A549 treated with Hydrocortisone at 1 μM for 4 hours (cell line): ENCODE results near the gene SRRM1. TPM values are rescaled to one million over a fixed set of nuclear protein-coding genes. Genes with fewer than 3 reads are reported as not detected.

Source experiments
- total RNA-seq: library from RNA; stranded (reverse); fragments of 200-300 nt; extraction: Qiagen RNA extraction; gene quantifications from 5 replicates; pipeline ENCODE4 v1.2.3, GENCODE V29; 2022

Gene SRRM1
- total RNA-seq = 35.2 to 63.0 TPM (median 42.4 TPM) in 5 replicates

DNA sequence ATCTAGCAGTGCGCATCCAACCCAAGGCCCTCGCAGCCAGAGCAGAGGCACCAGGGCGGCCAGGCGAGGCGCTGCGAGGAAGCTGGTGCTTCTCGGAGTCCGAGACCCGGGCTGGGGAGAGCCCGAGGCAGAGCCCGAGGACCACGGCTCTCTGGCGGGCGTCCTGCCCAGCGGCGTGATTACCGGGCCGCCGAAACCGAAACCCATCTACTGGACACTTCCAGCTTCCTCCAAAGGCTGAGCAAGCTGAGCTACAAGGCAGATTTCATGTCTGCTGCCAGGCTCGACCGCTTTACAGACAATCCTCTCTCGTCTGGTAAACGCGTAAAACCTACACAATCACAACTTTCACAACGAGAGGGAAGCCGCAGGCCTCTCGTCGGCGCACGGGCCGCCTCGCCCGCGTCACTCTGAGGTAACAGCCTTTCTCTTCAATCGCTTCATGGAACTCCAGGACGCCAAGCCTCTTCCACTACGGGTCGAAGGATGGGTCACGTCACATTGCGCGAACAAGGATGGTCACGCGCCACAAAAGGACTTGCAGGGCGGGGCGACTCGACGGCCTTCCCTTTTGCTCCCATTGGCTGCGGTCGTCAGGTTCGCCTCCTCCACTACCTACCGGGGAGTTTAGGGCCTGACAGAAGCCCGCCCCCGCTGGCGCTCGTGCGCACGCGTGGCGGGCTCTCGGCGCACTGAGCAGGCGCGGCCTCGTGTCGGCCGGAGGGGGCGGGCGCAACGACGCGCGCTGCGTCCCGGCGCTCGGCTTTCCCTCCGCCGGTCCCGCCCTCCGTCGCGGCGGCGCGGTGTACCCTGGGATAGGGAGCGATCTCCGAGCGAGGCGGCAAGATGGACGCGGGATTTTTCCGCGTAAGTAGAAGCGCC is at the start of gene SRRM1:
TSS of gene SRRM1 (plus strand) at position 822 of the 882 bp plus-strand sequence. CDS start at position 847, 25 bp downstream.

Other genes with a start within 250 kb of the SRRM1 start
- gene STPG1, start 229.5 kb upstream of the SRRM1 start, total RNA-seq = 6.2 to 6.9 TPM (median 6.8 TPM) in 5 replicates
- 6.2 to 8.6 TPM (median 7.3 TPM) in 5 replicates for gene NIPAL3, start 227.5 kb upstream of the SRRM1 start, total RNA-seq
- gene RCAN3, start 140.5 kb upstream of the SRRM1 start, total RNA-seq = 10.8 to 16.1 TPM (median 14.7 TPM) in 5 replicates
- gene NCMAP, start 87.2 kb upstream of the SRRM1 start, total RNA-seq = 0.03 to 0.08 TPM (median 0.07 TPM) in 5 replicates
- 36.1 to 65.3 TPM (median 51.0 TPM) in 5 replicates for gene CLIC4, start 102.1 kb downstream of the SRRM1 start, total RNA-seq